HUDEP-2 (cell line): ENCODE measurements around the gene PLAC9.
"Not testable (repeated sequence)": the region's sequence is repeated elsewhere in the genome, so short reads cannot be mapped to it uniquely, and the experiment has no call there.

Experiments used
- DNase-seq, 76 experiments: peaks; one replicate each; lab custom pipeline; 2025; ENCODE audit not compliant: unreplicated experiment in 76 of 76; lab: John Stamatoyannopoulos, UW

PLAC9 gene, protein sequence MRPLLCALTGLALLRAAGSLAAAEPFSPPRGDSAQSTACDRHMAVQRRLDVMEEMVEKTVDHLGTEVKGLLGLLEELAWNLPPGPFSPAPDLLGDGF

DNA sequence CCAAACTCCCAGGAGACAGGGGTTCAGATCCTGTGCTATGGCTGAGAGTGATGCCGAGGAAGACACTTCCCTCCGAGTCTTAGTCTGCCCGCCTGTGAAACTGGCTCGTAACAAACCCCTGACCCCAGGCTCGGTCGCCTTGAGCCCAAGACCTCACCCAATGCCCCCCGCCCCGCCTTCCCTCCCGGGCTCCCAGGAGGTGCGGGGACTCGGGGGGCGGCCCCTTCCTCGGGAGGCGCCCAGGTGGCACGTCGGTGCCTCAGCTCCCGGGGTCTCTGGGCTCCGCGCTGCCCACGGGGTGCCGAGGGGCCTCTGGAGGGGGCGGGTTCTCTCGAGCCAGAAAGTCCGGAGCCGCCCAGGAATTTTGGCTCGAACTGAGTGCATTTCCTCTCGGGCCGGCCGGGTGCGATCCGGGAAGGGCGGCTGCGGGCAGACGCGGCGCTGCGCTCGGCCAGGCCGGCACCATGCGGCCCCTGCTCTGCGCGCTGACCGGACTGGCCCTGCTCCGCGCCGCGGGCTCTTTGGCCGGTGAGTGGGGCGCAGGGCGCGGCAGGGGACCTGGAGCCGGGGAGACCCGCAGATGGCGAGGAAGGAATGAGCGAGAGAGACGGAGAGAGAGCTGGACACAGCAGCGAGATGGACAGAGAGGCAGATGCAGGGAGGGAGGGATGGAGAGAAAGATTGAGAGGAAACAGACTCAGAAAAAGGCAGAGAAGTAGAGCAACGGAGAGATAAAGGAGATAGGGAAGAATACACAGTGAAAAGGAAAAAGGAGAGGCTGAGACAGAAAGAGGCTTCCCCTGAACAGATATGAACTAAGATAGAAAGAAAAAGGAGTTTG is at the start of gene PLAC9:
Gene PLAC9 (plus strand): TSS at position 432 of the 841 bp plus-strand sequence. CDS start 33 bp downstream, at position 465.
- DNase-seq: no peak

DNA sequence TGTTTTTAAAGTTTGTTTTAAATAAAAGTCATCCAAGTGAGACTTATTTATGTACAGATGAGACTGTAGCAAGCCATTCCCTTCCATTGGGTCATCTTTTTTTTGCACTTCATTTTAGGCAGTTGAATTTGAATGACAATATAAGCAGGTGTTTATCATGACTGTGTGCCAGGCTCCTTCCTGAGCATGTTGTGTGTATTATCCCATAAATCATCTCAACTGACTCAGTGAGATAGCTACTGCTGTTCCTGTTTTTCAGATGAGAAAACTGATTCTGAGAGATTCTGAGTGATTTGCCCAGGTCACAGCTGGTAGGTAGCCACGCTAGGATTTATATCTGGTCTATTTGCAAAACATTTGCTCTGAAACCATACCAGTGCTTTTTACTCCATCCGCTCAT is 42.4 kb upstream of the PLAC9 start:
- no peak for DNase-seq

DNA sequence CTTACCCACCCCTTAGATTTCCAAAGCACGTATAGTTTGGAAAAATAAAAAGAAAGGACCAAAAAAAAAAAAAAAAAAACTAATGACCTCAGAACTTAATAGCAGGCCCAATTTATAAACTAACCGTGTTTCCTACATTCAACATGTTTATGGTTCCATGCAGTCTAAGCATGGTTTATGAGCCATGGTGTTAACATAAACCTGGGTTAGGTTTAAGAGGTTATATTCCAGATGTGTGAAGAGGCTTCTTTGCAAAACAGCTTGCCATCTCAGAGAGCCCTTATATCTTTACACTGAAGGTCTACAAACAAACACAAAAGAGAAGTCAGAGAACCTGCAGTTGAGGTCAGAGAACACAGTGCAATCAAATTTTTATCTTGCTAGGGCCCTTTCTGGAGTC is 38.3 kb upstream of the PLAC9 start:
- DNase-seq: no peak

GRCh38 chr10:80098272-80098671 is 34.3 kb upstream of the PLAC9 start:
- not testable (repeated sequence) for DNase-seq

GRCh38 chr10:80099295-80099694 is 33.2 kb upstream of the PLAC9 start:
- DNase-seq: not testable (repeated sequence)

GRCh38 chr10:80100116-80100515 is 32.4 kb upstream of the PLAC9 start:
- DNase-seq: no peak

DNA sequence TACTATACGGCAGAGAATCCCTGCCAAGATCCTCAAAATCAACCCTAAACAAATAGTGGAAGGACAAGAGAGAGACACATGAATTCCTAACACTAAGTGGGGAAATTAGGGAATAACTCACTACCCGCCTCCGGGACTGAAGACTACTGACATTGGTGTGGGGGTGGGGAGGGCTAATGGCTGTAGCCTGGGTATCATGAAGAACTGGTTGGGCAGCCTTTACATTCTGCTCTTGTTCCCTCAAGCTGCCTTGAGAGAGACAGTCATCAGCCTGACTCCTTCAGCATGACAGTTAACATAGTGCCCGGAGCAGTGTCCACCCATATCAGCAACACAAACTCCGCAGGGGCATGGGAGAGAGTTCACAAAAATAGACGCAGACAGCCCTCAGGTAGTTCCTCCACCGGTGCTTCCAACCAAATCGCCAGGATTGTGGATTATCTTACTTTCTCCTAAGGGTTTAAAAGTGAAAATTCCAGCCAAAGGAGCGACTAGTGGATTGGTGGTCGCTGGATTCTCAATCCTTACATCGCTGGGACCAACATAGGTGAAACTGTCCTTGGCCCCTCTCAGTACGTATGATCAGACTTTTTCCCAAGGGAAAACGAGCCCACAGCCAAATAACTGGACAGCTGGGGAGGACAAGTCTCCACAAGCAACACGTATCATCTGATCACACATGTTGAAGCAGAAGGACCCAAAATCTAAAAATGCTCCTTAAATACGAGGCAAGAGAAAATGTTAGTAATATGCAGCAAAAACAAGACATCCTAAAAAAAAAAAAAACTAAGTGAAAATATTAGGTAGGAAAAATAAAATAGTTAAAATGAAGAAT is 31.5 kb upstream of the PLAC9 start:
- DNase-seq: no peak

DNA sequence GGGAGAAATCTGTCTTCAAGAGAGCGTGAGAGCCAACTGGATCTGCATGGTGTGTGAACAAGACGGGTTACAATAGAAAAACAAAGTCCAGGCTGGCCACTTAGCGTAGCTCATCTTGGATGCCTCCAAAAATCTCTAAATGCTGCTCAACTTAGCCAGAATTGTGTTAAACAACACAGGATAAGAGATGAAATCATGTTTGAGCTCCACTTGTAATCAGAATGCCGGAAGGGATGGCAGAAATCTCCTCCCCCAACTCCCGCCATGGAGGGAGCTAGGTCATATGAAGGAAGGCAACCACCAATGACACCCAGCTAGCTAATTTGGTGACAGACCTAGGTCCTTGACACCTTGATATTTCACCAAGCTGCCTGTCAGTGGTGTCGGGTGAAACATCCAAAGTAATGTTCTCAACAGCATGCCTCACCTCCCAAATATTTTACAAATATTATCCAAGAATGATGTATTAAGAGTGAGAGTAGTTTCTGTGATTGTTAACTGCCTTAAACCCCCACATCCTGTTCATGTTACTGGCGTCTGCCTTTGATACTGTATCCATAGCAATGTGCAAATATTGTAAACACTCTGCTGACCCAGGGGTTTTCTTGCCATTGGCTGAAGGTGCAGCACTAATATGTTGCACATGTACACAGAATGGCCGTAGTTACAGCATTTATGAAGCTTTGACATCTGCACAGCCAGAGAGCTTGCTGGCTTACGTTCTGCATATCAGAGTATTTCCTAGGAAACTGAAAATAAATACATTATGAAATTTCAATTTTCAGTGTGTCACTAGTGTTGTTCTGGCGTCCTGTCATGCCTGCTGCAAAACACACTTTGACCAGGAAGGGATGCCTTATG is 28.2 kb upstream of the PLAC9 start:
- DNase-seq: no peak

GRCh38 chr10:80108576-80109239 is 23.8 kb upstream of the PLAC9 start:
- no peak for DNase-seq

DNA sequence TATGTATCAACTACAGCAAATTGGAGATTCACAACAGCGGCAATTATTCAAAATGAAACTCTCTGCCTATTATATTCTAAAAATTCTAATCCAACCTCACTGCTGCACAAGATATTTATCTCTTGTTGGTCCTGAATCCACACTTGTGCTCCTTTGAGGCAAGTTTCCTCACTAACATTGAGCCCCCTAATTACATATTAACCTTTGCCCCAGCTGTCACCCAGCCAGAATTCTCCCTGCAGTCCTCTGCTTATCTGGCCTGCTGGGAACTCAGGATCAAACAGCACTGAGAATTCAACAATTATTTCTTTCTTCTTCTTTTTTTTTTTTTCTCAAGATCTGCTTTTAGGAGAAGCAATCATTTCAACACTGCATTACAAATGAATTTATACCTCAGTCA is 21.5 kb upstream of the PLAC9 start:
- DNase-seq: no peak

GRCh38 chr10:80118669-80119068 is 13.9 kb upstream of the PLAC9 start:
- DNase-seq: no peak

GRCh38 chr10:80122110-80122710 is 10.3 kb upstream of the PLAC9 start:
- no peak for DNase-seq

DNA sequence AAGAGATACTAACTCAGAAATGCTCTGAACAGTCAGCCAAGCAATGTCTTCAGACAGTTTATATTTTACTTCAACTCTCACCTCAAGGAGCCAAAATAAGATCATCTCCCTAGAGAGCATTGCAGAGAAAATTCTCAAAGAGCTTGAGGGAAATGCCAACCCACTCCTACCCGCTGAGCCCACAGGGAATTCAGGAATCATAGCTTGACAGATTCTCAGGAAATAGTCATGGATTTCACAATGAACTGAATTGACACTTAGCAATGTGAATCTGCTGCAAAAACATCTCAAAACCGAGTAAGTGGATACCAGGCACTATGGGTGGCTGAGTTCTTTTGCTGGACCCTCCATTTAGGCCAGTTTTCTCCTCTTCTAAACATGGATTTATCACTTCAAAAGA is 9.8 kb upstream of the PLAC9 start:
- DNase-seq: no peak

DNA sequence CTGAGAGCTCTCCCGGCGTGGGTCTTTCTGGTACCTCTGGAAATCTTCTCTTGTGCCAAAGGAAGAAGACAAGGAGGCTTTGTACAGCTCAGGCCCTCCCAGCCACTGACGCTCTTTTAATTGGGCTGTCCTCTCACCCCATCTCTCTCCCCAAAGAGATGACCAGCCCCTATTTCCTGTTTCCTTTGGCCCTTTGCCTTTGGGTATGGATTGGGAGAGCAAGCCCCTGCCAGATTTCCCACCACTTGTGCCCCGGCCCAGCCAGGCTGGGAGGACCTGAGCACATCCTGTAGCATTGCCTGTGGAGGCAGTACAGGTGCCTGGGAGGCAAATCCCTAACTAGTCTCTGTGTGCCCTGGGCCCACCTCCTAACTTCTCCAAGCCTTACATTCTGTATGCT is 5.7 kb upstream of the PLAC9 start:
- DNase-seq: no peak

DNA sequence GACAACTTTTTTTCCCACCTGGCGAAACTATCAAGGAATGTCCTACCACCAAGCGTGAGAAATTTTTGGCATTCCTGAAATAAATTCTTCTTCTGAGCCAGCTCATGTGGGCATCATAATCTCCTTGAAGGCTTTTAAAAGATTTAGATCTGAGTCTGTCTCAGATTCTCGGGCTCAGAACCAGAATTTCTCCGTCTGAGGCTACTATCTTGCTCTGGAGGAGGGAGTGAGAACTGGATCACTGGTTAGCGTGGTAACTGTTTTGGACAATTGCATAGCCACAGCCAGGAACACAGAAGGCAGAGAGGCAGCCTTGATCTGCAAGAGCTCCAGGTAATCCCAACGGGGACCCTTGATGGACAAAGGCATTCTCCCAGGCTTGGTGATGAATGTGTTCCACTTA is 1.0 kb upstream of the PLAC9 start:
- DNase-seq: no peak

- no peak for DNase-seq
Observed at GRCh38 chr10:80133206-80133605, 676 bp downstream of the PLAC9 start.

DNA sequence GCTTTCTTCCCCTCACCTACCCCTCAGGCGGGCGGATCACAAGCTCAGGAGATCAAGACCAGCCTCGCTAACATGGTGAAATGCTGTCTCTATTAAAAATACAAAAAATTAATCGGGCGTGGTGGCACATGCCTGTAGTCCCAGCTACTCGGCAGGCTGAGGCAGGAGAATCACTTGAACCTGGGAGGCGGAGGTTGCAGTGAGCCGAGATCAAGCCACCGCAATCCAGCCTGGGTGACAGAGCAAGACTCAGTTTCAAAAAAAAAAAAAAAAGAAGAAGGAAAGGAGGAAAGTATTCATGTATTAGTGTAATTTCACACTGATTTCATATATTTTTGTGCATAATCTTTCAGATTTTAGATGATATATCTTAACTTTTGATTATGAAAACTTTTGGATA is 1.2 kb downstream of the PLAC9 start:
- not testable (repeated sequence) for DNase-seq

- no peak for DNase-seq
Observed at GRCh38 chr10:80136134-80136571, 3.6 kb downstream of the PLAC9 start.

DNA sequence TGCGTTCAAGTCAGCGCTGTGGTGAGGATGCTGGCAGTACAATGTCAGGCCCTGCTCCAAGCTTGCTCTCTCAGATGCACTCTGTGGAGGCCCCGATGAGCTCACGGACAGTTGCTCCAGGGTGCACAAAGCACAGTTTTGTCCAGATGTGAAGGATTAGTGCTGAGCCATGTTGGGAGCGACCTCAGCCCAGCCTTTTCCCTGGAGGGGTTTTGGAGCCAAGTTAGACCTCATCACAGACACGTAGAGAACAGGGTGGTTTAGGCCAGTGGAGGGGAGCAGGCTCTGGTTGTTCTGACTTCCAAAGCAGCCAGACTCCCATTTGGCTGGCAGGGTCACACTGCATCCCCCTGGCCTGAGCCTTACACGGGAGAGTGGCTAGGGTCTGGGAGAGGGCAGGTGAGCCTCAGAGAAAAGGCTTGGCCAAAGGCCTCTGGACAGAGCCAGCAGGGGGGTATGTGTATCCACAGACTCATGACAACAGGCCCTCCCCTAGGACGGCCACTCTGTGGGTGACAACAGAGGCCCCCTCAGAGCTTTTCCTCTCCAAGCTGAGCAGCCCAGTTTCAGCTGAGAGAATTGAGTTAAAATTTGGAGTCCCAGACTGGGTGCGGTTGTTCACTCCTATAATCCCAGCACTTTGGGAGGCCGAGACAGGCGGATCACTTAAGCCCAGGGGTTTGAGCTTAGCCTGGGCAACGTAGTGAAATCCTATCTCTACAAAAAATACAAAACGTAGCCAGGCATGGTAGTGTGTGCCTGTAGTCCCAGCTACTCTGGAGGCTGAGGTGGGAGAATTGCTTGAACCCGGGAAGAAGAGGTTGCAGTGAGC is 4.7 kb downstream of the PLAC9 start:
- no peak for DNase-seq
